OCI-LY7 (cell line): ENCODE measurements around the gene INHA.

Experiments used
- CTCF ChIP-seq: fragments of 200-600 bp; sonication (generic); conservative IDR thresholded peaks from 2 replicates; pipeline ENCODE4 v1.5.1; 2014; ENCODE audit warnings: mild to moderate bottlenecking, antibody characterized with exemption, low read length, moderate library complexity, mixed read lengths
- EZH2phosphoT487 ChIP-seq: fragments of 200-600 bp; sonication (generic); IDR thresholded peaks from 2 replicates; pipeline ENCODE4 v1.6.1; 2018; ENCODE audit warnings: low read depth, borderline replicate concordance, mild to moderate bottlenecking, mixed run types, antibody characterized with exemption, low read length, moderate library complexity, mixed read lengths

- TF ChIP-seq CTCF, result no peak
- no peak for TF ChIP-seq EZH2phosphoT487
These were observed 42.2 kb downstream of the INHA start for GRCh38 chr2:219614076-219614860.
